RPMI8226 (cell line): ENCODE results near the gene DSEL.

Experiments
- DNase-seq: peaks from one replicate; pipeline ENCODE4 v3.0.0-alpha.2; 2015

Gene DSEL

GRCh38 chr18:67516539-67517443, at the start of gene DSEL:
Gene DSEL, minus strand, starts transcription at chr18:67516720. Its CDS starts 2,112 bp downstream, at chr18:67514608.
- peak; percentile 95 for DNase-seq

- DNase-seq = no peak
Observed at GRCh38 chr18:67553437-67553836, 36.9 kb upstream of the DSEL start.

- no peak for DNase-seq
Observed at GRCh38 chr18:67550872-67551520, 34.5 kb upstream of the DSEL start.

GRCh38 chr18:67549946-67550345, 33.4 kb upstream of the DSEL start:
- no peak for DNase-seq

GRCh38 chr18:67545681-67546080, 29.2 kb upstream of the DSEL start:
- no peak for DNase-seq

- DNase-seq = no peak
Observed at GRCh38 chr18:67540559-67540958, 24.0 kb upstream of the DSEL start.

- DNase-seq = no peak
Observed at GRCh38 chr18:67531929-67532328, 15.4 kb upstream of the DSEL start.

GRCh38 chr18:67525328-67526099, 9.0 kb upstream of the DSEL start:
- no peak for DNase-seq

- no peak for DNase-seq
Observed at GRCh38 chr18:67520351-67520921, 3.9 kb upstream of the DSEL start.

GRCh38 chr18:67519592-67519991, 3.1 kb upstream of the DSEL start:
- DNase-seq = no peak

- no peak for DNase-seq
Observed at GRCh38 chr18:67518566-67518965, 2.0 kb upstream of the DSEL start.

GRCh38 chr18:67517444-67517765, 885 bp upstream of the DSEL start:
- no peak for DNase-seq

GRCh38 chr18:67515942-67516538, 480 bp downstream of the DSEL start:
- peak; percentile 89 for DNase-seq

GRCh38 chr18:67514901-67515540, 1.5 kb downstream of the DSEL start:
- no peak for DNase-seq

- DNase-seq = no peak
Observed at GRCh38 chr18:67514465-67514864, 2.1 kb downstream of the DSEL start.

- DNase-seq = no peak
Observed at GRCh38 chr18:67513280-67513679, 3.2 kb downstream of the DSEL start.

- DNase-seq = no peak
Observed at GRCh38 chr18:67511840-67512239, 4.7 kb downstream of the DSEL start.

- no peak for DNase-seq
Observed at GRCh38 chr18:67510831-67511230, 5.7 kb downstream of the DSEL start.

GRCh38 chr18:67509741-67510391, 6.7 kb downstream of the DSEL start:
- DNase-seq = no peak

- no peak for DNase-seq
Observed at GRCh38 chr18:67508146-67508545, 8.4 kb downstream of the DSEL start.

- DNase-seq = no peak
Observed at GRCh38 chr18:67504739-67505138, 11.8 kb downstream of the DSEL start.
